ENCODE measurements around the gene SPRING1.

- TF ChIP-seq CTCF (conservative IDR thresholded peaks at IDR 0.05) (no peak), ZFX (IDR thresholded peaks at IDR 0.05) (no peak)
These were observed 45.3 kb downstream of the SPRING1 start for GRCh38 chr12:116692605-116693004.
